ENCODE data around the gene ADAMTS2. TPM values are rescaled to one million over a fixed set of nuclear protein-coding genes. Genes with fewer than 3 reads are reported as not detected.

The ADAMTS2 gene
- polyA plus RNA-seq, 3 donors: 0.74 to 2.3 TPM; not detected in 1

DNA sequence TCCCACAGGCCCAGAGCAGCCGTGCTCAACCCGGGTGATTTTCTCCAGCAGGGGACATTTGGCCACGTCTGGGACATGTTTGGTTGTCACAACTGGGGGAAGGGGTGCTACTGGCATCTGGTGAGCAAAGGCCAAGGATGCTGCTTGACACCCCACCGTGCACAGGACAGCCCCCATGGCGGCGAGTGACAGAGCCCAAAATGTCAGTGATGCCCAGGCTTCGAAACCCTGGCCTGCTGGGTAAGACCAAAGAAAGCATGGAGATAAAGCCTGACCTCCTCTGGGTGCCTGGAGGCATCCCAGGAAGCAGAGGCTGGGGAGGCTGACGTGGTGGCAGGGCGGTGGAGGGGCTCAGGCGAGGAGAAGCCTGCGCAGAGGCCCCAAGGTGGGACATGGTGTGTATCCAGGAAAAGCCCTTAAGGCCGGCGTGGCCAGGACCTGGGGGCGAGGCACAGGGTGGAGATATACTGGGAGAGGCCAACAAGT lies 218.7 kb downstream of the ADAMTS2 start:
- Mint-ChIP-seq H3K27ac (no peak overlapping the region), H3K36me3 (no peaks in the 10 kb centered on the region), H3K4me3 (no peak overlapping the region), H3K4me1 (no peaks in the 10 kb centered on the region), H3K9me3 (peaks cover 62 to 92% (median 68%) of the 10 kb centered on the region in 7 donors), H3K27me3 (ENCODE audit: low read depth in 3 of 3) (peaks cover 0 to 4% (median 0%) of the 10 kb centered on the region in 3 donors)
- TF ChIP-seq, protein P1, sequence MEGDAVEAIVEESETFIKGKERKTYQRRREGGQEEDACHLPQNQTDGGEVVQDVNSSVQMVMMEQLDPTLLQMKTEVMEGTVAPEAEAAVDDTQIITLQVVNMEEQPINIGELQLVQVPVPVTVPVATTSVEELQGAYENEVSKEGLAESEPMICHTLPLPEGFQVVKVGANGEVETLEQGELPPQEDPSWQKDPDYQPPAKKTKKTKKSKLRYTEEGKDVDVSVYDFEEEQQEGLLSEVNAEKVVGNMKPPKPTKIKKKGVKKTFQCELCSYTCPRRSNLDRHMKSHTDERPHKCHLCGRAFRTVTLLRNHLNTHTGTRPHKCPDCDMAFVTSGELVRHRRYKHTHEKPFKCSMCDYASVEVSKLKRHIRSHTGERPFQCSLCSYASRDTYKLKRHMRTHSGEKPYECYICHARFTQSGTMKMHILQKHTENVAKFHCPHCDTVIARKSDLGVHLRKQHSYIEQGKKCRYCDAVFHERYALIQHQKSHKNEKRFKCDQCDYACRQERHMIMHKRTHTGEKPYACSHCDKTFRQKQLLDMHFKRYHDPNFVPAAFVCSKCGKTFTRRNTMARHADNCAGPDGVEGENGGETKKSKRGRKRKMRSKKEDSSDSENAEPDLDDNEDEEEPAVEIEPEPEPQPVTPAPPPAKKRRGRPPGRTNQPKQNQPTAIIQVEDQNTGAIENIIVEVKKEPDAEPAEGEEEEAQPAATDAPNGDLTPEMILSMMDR (IDR thresholded peaks at IDR 0.05): no peak
- no peaks in the 10 kb centered on the region for H3K4me1 ChIP-seq (ENCODE audit: control insufficient read depth in 1 of 2, insufficient read depth in 2 of 2, low read length in 2 of 2)
- no peaks in the 10 kb centered on the region for H3K79me2 ChIP-seq (ENCODE audit: insufficient read depth, low read length)
- H2AFZ ChIP-seq (ENCODE audit: insufficient read depth, low read depth, low read length, poor library complexity, severe bottlenecking): no peak overlapping the region
- no peaks in the 10 kb centered on the region for H4K20me1 ChIP-seq (ENCODE audit: insufficient read depth, low read length)
- peaks cover 62 to 84% of the 10 kb centered on the region in 2 donors for H3K9me3 ChIP-seq (replicated peaks in 1 of 2; ENCODE audit: control insufficient read depth in 1 of 2, insufficient read depth in 1 of 2, low read length in 2 of 2)
- H3K4me2 ChIP-seq (replicated peaks; ENCODE audit: extremely low read depth, low read length, poor library complexity, severe bottlenecking): no peak overlapping the region
- no peak for DNase-seq
- no peak overlapping the region for H3K9ac ChIP-seq (ENCODE audit: insufficient read depth, low read length, poor library complexity, severe bottlenecking)
- H3K36me3 ChIP-seq (replicated peaks in 1 of 2; ENCODE audit: control insufficient read depth in 1 of 2, insufficient read depth in 2 of 2, low read length in 2 of 2): no peaks in the 10 kb centered on the region
- intact Hi-C loops (cut with micrococcal nuclease): no loop called here
- no peak overlapping the region for H3K4me3 ChIP-seq (replicated peaks in 1 of 3; ENCODE audit: low read depth in 2 of 3, low read length in 3 of 3)
- 97% methylated on average over 13 of the region's 14 CpGs for WGBS (ENCODE audit: insufficient coverage)
- H3K27me3 ChIP-seq (ENCODE audit: control insufficient read depth in 2 of 2, insufficient read depth in 2 of 2, low read length in 2 of 2): no peaks in the 10 kb centered on the region
- no peak overlapping the region for H3K27ac ChIP-seq (ENCODE audit: low read depth in 1 of 2, low read length in 2 of 2)

DNA sequence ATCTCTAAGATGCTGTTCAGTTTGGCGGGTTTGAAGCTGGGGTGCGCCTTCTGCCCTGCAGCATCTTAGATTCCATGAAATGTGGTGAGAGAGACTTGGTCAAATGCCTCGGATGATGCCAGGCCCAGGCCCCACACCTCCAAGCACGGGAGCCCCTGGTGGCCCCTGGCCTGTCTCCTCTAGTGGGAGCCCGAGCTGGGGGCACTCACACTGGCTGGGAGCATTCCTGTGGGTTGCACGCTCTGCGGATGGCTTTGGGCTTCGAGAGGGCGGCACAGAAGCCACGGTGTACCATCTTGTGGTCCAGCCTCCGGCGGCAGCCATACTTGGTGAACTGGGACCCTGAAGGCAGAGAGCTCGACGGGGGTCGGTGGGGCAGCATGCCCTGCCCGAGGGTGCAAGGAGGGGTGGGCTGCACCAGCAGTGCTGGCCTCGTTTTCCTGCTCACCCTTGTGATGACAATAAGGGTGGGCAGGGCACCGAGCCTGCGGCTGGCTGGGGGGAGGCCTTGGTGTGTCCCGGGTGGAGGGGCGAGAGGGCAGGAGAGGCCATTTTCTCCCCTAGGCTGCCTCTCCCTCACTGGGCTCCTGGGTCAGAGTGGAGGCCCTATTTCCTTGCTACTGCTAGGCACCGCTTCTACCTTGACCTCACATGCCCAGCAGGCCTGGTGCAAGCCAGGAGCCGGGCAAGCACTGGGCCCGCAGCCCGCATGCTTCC lies 219.3 kb downstream of the ADAMTS2 start:
- peaks cover 68 to 90% of the 10 kb centered on the region in 2 donors for H3K9me3 ChIP-seq (replicated peaks in 1 of 2; ENCODE audit: control insufficient read depth in 1 of 2, insufficient read depth in 1 of 2, low read length in 2 of 2)
- H3K4me3 Mint-ChIP-seq: no peak overlapping the region
- DNase-seq: no peak

More for the DNA sequence above, 219.3 kb downstream of the ADAMTS2 start:
- Histone ChIP-seq H3K27ac (ENCODE audit: low read depth in 1 of 2, low read length in 2 of 2) (no peak overlapping the region), H4K20me1 (ENCODE audit: insufficient read depth, low read length) (no peaks in the 10 kb centered on the region), H3K4me2 (replicated peaks; ENCODE audit: extremely low read depth, low read length, poor library complexity, severe bottlenecking) (no peak overlapping the region), H2AFZ (ENCODE audit: insufficient read depth, low read depth, low read length, poor library complexity, severe bottlenecking) (no peak overlapping the region), H3K36me3 (replicated peaks in 1 of 2; ENCODE audit: control insufficient read depth in 1 of 2, insufficient read depth in 2 of 2, low read length in 2 of 2) (no peaks in the 10 kb centered on the region), H3K9ac (ENCODE audit: insufficient read depth, low read length, poor library complexity, severe bottlenecking) (no peak overlapping the region), H3K4me1 (ENCODE audit: control insufficient read depth in 1 of 2, insufficient read depth in 2 of 2, low read length in 2 of 2) (no peaks in the 10 kb centered on the region), H3K79me2 (ENCODE audit: insufficient read depth, low read length) (no peaks in the 10 kb centered on the region), H3K27me3 (ENCODE audit: control insufficient read depth in 2 of 2, insufficient read depth in 2 of 2, low read length in 2 of 2) (no peaks in the 10 kb centered on the region), H3K4me3 (replicated peaks in 1 of 3; ENCODE audit: low read depth in 2 of 3, low read length in 3 of 3) (no peak overlapping the region)
- Mint-ChIP-seq H3K27me3 (ENCODE audit: low read depth in 3 of 3) (peaks cover 0 to 4% (median 0%) of the 10 kb centered on the region in 3 donors), H3K36me3 (no peaks in the 10 kb centered on the region), H3K4me1 (no peaks in the 10 kb centered on the region), H3K27ac (no peak overlapping the region), H3K9me3 (peaks cover 66 to 96% (median 72%) of the 10 kb centered on the region in 7 donors)
- 93% methylated on average over 18 of the region's 25 CpGs for WGBS (ENCODE audit: insufficient coverage)
- TF ChIP-seq, protein P1 (IDR thresholded peaks at IDR 0.05): no peak
- intact Hi-C loops (cut with micrococcal nuclease): no loop called here
